HepG2 (cell line): ENCODE measurements around the gene PPP1R14D.

ENCODE experiments used
- HIC2 ChIP-seq: sonication (generic); formaldehyde crosslinking; IDR thresholded peaks from 2 replicates; pipeline ENCODE4 v1.9.0; 2022; ENCODE audit warnings: low read depth, missing genetic modification reagents
- POLR2AphosphoS5 ChIP-seq: IDR thresholded peaks from 2 replicates; pipeline ENCODE4 v1.6.1; 2012; ENCODE audit warnings: low read depth, low read length
- ZNF430 ChIP-seq: sonication (generic); formaldehyde crosslinking; IDR thresholded peaks from 2 replicates; pipeline ENCODE4 v1.9.0; 2021; ENCODE audit warnings: mild to moderate bottlenecking, missing genetic modification reagents
- ZNF670 ChIP-seq: sonication (generic); formaldehyde crosslinking; IDR thresholded peaks from 2 replicates; pipeline ENCODE4 v1.8.0; 2022; ENCODE audit warnings: mild to moderate bottlenecking, missing genetic modification reagents, borderline replicate concordance
- TF ChIP-seq, protein P1 (sequence below): sonication (generic); formaldehyde crosslinking; IDR thresholded peaks from 2 replicates; pipeline ENCODE4 v1.5.0; 2020; ENCODE audit warnings: missing genetic modification reagents
- TF ChIP-seq, protein P2 (sequence below): sonication (generic); formaldehyde crosslinking; IDR thresholded peaks from 2 replicates; pipeline ENCODE4 v1.9.0; 2022; ENCODE audit warnings: missing genetic modification reagents, mild to moderate bottlenecking, borderline replicate concordance

GRCh38 chr15:40828447-40829036 is at the start of gene PPP1R14D:
- no peak for TF ChIP-seq ZNF670 (CRISPR knock-in tag)
- no peak for TF ChIP-seq POLR2AphosphoS5
- TF ChIP-seq, protein P1, sequence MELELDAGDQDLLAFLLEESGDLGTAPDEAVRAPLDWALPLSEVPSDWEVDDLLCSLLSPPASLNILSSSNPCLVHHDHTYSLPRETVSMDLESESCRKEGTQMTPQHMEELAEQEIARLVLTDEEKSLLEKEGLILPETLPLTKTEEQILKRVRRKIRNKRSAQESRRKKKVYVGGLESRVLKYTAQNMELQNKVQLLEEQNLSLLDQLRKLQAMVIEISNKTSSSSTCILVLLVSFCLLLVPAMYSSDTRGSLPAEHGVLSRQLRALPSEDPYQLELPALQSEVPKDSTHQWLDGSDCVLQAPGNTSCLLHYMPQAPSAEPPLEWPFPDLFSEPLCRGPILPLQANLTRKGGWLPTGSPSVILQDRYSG (CRISPR knock-in tag): no peak
- no peak for TF ChIP-seq ZNF430 (CRISPR knock-in tag)
- peak; percentile 77 for TF ChIP-seq HIC2 (CRISPR knock-in tag)
- TF ChIP-seq, protein P2, sequence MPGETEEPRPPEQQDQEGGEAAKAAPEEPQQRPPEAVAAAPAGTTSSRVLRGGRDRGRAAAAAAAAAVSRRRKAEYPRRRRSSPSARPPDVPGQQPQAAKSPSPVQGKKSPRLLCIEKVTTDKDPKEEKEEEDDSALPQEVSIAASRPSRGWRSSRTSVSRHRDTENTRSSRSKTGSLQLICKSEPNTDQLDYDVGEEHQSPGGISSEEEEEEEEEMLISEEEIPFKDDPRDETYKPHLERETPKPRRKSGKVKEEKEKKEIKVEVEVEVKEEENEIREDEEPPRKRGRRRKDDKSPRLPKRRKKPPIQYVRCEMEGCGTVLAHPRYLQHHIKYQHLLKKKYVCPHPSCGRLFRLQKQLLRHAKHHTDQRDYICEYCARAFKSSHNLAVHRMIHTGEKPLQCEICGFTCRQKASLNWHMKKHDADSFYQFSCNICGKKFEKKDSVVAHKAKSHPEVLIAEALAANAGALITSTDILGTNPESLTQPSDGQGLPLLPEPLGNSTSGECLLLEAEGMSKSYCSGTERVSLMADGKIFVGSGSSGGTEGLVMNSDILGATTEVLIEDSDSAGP (CRISPR knock-in tag): no peak
